Prostate gland (tissue), 2 donors: Measurements from ENCODE around the gene PNPLA7.

Source experiments
- POLR2A ChIP-seq: fragments of 450-650 bp; IDR thresholded peaks from one replicate; pipeline ENCODE4 v1.6.1; 2016; ENCODE audit warnings: antibody characterized with exemption, mild to moderate bottlenecking
- POLR2AphosphoS5 ChIP-seq: sonication (generic); formaldehyde crosslinking; IDR thresholded peaks from one replicate; pipeline ENCODE4 v1.6.1; 2017; ENCODE audit warnings: antibody characterized with exemption
- TF ChIP-seq, protein P1 (sequence below), 4 experiments: fragments of 200-600 bp in 2 of 4; fragments of 450-650 bp in 2 of 4; sonication (generic) in 2 of 4; IDR thresholded peaks; 1 replicate in 3 of 4; 2 replicates in 1 of 4; pipeline ENCODE4 v1.5.1; 2016 to 2019; ENCODE audit warnings: antibody characterized with exemption in 4 of 4, mild to moderate bottlenecking in 2 of 4, moderate library complexity in 2 of 4

DNA sequence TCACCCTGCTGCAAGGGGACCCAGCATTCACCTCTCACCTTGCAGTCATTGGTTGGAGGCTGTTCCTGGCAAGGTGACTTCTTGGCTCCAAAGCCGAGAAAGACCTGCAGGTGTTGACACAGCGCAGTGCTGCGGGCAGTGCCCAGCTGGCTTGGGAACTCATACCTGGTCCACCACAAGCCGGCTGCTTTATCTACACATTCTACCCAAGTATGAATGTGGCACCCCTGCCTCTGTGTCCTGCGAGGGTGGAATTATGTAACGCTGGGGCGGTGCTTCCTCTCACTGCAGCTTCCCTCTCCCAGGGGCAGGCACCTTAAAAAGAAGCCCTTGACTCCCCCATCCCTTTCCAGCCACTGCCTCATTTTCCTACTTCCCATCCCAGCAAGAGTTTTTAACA is 42.6 kb upstream of the PNPLA7 start:
- TF ChIP-seq, protein P1, sequence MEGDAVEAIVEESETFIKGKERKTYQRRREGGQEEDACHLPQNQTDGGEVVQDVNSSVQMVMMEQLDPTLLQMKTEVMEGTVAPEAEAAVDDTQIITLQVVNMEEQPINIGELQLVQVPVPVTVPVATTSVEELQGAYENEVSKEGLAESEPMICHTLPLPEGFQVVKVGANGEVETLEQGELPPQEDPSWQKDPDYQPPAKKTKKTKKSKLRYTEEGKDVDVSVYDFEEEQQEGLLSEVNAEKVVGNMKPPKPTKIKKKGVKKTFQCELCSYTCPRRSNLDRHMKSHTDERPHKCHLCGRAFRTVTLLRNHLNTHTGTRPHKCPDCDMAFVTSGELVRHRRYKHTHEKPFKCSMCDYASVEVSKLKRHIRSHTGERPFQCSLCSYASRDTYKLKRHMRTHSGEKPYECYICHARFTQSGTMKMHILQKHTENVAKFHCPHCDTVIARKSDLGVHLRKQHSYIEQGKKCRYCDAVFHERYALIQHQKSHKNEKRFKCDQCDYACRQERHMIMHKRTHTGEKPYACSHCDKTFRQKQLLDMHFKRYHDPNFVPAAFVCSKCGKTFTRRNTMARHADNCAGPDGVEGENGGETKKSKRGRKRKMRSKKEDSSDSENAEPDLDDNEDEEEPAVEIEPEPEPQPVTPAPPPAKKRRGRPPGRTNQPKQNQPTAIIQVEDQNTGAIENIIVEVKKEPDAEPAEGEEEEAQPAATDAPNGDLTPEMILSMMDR (IDR thresholded peaks at IDR 0.05): no peak
- TF ChIP-seq POLR2AphosphoS5: no peak
- no peak for TF ChIP-seq POLR2A
